Brain microvascular endothelial cell (primary cell): ENCODE results near the gene RANBP17.

Experiments used
- DNase-seq: peaks from one replicate; pipeline ENCODE4 v3.0.0-alpha.2; 2020
- H3K27ac ChIP-seq: fragments of 250-450 bp; sonication (Bioruptor Pico); 2 replicates; pipeline ENCODE4 v1.5.1; 2020; ENCODE audit warnings: mild to moderate bottlenecking, moderate library complexity
- H3K27me3 ChIP-seq: fragments of 250-450 bp; sonication (Bioruptor Pico); replicated peaks from 2 replicates; pipeline ENCODE4 v1.5.1; 2020; ENCODE audit warnings: mild to moderate bottlenecking
- H3K36me3 ChIP-seq: fragments of 250-450 bp; sonication (Bioruptor Pico); replicated peaks from 2 replicates; pipeline ENCODE4 v1.5.1; 2020; ENCODE audit warnings: mild to moderate bottlenecking
- H3K4me3 ChIP-seq: 2 replicates; pipeline ENCODE4 v1.5.1; 2011; ENCODE audit warnings: low read depth, mild to moderate bottlenecking, control low read depth, low read length, moderate library complexity
- in situ Hi-C: cut with HindIII; loops from 2 replicates; pipeline ENCODE4 v1.10.0; 2017; ENCODE audit warnings: low sequenced_read_pairs, low pct_ligation_motif_present
- TF ChIP-seq, protein P1 (sequence below): IDR thresholded peaks from 2 replicates; pipeline ENCODE4 v1.5.1; 2011; ENCODE audit warnings: low read depth, mild to moderate bottlenecking, moderate library complexity, low read length, control low read depth, inconsistent platforms; ENCODE audit errors: missing control alignments

Gene RANBP17

DNA sequence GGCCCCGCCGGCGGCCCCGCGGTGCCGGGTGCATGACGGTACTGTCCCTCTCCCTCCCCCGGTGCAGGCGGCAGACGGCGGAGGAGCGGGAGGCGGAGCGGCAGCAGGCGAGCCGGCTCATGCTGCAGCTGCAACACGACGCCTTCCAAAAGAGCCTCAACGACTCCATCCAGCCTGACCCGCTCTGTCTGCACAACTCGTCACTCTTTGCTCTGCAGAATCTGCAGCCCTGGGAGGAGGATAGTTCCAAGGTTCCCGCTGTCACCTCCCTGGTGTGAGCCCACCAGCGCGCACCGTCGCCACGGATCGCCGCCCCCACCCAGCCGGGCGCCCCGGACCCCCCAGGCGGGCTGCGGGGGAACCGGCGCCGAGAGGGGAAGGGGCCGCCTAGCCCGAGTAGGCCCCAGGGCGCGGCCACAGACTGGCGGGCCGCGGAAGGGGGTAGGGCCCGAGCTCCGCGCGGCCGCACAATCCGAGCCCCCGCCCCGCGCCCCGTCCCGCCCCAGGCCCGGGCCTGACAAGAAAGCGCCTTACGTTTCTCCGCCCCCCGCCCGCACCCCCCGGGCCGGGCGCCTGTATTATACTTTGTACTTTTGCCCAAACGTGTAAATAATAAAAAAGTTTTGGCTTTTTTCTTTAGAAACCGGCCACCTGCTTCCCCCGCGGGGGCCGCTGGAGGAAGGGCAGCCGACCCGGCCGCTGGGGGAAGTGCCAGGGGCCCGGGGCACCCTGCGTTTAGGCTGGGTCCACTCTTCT is 449.7 kb downstream of the RANBP17 start:
- Histone ChIP-seq H3K27ac (no peak overlapping the region), H3K4me3 (no peak overlapping the region), H3K36me3 (no peaks in the 10 kb centered on the region), H3K27me3 (peaks cover 97% of the 10 kb centered on the region)
- no peak for DNase-seq
- in situ Hi-C loops, result no loop called here
- TF ChIP-seq, protein P1, sequence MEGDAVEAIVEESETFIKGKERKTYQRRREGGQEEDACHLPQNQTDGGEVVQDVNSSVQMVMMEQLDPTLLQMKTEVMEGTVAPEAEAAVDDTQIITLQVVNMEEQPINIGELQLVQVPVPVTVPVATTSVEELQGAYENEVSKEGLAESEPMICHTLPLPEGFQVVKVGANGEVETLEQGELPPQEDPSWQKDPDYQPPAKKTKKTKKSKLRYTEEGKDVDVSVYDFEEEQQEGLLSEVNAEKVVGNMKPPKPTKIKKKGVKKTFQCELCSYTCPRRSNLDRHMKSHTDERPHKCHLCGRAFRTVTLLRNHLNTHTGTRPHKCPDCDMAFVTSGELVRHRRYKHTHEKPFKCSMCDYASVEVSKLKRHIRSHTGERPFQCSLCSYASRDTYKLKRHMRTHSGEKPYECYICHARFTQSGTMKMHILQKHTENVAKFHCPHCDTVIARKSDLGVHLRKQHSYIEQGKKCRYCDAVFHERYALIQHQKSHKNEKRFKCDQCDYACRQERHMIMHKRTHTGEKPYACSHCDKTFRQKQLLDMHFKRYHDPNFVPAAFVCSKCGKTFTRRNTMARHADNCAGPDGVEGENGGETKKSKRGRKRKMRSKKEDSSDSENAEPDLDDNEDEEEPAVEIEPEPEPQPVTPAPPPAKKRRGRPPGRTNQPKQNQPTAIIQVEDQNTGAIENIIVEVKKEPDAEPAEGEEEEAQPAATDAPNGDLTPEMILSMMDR, result no peak

DNA sequence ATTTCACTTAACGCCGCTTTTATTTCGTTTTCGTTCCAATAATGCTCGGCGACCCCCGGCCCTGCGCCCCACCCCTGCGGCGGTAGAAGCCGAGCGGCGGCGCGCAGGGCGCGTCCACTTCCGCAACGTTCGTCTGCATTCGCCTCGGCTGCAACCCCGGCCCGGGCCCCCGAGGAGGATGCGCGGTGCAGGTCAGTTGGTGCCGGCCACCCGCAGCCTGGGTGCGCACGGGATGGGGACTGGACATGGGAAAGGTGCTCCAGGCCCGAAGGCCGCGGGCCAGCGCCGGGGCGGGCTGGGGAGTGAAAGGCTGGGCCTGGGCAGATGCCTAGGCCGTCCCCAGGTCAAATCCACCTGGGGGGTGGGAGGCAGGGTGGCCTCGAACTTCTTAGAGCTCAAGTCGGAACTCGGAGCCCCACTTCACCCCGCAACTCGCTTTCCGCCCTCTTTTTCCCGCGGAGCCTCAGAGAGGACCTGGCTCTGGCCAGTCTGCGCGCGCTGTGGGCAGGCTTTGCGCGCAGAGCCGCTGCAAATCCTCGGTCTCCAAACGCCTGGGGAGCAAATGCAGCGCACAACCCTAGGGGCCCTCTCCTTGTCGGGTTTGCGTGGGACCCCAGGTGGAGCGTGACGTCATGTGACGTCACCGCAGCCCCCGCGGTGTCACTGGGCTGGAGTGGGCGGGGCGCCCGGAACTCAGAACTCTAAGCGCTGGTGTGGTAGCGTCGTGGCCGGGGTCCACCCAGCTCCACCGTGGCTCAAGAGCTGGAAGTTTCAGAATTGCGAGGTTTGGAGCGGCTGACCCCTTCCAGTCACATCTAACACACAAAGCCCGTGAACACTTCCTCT is 450.5 kb downstream of the RANBP17 start:
- H3K27ac ChIP-seq, result no peak overlapping the region
- in situ Hi-C loops, result no loop called here
- H3K36me3 ChIP-seq, result no peaks in the 10 kb centered on the region
- TF ChIP-seq, protein P1, result no peak
- no peak overlapping the region for H3K4me3 ChIP-seq
- peaks cover 97% of the 10 kb centered on the region for H3K27me3 ChIP-seq
- no peak for DNase-seq

DNA sequence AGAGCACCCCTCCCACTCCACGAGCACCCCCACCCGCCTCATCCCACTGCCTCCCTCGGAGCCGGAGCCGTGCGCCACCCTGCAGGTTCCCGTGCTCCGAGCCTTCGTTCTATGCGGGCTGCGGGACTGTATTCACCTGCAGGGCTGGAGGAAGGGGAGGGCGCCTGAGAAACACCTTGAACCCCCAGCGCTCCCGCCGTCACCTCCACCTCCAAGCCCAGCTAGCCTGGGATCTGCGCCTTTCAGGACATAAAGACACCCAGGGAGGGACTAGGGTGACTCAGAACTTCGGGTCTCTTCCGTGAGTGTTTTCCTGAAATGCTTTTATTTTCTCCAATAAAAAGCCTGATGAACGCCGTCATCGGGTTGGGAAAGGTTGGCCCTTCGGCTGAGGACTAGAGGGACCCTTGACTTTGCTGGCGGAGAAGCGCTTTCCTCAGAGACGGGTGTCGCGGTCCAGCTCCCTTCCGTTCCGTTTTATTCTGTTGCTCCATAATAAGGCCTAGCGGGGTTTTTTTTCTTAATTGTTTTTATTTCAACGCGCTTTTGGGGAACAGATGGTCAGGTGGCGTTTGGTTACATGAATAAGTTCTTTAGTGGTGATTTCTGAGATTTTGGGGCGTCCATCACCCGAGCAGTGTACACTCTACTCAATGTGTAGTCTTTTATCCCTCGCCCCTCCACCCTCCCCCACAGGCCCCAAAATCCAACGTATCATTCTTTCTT is 451.8 kb downstream of the RANBP17 start:
- no peak for DNase-seq
- Histone ChIP-seq H3K36me3 (no peaks in the 10 kb centered on the region), H3K4me3 (no peak overlapping the region), H3K27ac (no peak overlapping the region), H3K27me3 (peaks cover 97% of the 10 kb centered on the region)
- TF ChIP-seq, protein P1, result no peak
- in situ Hi-C loops, result no loop called here

DNA sequence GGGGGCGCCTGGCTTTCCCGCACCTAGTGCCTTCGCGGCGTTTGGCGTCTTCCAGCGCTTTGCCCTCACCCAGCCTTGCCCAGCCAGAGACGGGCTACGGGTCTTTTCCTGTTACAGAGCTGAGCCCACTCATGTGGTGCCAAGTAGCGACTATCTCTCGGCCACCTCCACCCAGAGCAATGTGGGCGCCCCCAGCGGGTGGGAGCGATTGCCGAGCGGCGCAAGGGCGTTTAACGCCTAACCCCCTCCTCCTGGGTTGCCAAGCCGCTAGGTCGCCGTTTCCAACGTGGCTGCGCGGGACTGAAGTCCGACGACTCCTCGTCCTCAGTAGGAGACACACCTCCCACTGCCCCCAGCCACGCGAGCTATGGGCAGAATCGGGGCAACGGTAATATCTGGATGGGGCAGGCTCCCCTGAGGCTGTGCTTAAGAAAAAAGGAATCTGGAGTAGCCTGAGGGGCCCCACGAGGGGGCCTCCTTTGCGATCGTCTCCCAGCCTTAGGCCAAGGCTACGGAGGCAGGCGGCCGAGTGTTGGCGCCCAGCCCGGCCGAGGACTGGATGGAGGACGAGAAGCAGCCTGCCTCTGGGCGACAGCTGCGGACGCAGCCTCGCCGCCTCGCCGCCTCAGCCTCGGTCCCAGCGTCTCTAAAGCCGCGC is 453.0 kb downstream of the RANBP17 start:
- in situ Hi-C loops, result no loop called here
- no peak overlapping the region for H3K4me3 ChIP-seq
- no peak for DNase-seq
- H3K36me3 ChIP-seq, result no peaks in the 10 kb centered on the region
- TF ChIP-seq, protein P1, result peak; percentile 12
- H3K27ac ChIP-seq, result no peak overlapping the region
- H3K27me3 ChIP-seq, result peaks cover 95% of the 10 kb centered on the region

DNA sequence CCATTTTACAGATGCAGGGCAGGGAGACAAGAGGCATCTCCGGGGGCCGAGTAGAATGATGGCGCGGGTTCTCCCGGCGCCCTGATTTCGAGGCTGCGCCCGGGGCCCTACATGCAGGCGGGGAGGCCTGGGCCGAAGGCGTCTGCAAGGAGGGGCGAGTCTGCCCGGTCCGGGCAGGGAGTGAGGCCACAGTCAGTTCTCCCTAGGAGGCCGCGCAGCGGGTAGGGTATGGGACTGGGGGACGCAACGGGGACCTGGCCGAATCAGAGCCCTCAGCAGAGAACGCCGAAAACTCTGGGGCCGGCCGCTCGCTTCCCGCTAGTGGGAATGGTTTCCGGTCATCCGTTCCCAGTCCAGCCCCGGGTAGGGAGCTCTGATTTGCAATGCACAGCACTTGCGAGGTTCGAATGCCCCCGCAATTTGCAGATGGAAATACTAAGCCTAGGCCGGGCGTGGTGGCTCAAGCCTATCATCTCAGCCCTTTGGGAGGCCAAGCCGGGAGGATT is 453.6 kb downstream of the RANBP17 start:
- Histone ChIP-seq H3K27ac (no peak overlapping the region), H3K4me3 (no peak overlapping the region), H3K36me3 (no peaks in the 10 kb centered on the region), H3K27me3 (peaks cover 95% of the 10 kb centered on the region)
- in situ Hi-C loops, result no loop called here
- TF ChIP-seq, protein P1, result no peak
- no peak for DNase-seq
